Measurements from ENCODE around the gene GDNF.
"Not testable (repeated sequence)": the region's sequence is repeated elsewhere in the genome, so short reads cannot be mapped to it uniquely, and the experiment has no call there.

GDNF gene

GRCh38 chr5:37867654-37868053 lies 27.8 kb upstream of the GDNF start:
- Histone ChIP-seq H3K4me1 (no peaks in the 10 kb centered on the region), H3K4me3 (ENCODE audit: low read depth, low read length) (no peak overlapping the region), H3K9me3 (no peaks in the 10 kb centered on the region), H3K36me3 (no peaks in the 10 kb centered on the region), H3K27me3 (no peaks in the 10 kb centered on the region)
- no peak for DNase-seq
- TF ChIP-seq, protein P1, sequence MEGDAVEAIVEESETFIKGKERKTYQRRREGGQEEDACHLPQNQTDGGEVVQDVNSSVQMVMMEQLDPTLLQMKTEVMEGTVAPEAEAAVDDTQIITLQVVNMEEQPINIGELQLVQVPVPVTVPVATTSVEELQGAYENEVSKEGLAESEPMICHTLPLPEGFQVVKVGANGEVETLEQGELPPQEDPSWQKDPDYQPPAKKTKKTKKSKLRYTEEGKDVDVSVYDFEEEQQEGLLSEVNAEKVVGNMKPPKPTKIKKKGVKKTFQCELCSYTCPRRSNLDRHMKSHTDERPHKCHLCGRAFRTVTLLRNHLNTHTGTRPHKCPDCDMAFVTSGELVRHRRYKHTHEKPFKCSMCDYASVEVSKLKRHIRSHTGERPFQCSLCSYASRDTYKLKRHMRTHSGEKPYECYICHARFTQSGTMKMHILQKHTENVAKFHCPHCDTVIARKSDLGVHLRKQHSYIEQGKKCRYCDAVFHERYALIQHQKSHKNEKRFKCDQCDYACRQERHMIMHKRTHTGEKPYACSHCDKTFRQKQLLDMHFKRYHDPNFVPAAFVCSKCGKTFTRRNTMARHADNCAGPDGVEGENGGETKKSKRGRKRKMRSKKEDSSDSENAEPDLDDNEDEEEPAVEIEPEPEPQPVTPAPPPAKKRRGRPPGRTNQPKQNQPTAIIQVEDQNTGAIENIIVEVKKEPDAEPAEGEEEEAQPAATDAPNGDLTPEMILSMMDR (IDR thresholded peaks at IDR 0.05; ENCODE audit: low read depth, low read length): no peak

GRCh38 chr5:37862907-37863306 lies 23.1 kb upstream of the GDNF start:
- H3K4me1 ChIP-seq; H3K36me3 ChIP-seq; DNase-seq; H3K27me3 ChIP-seq; H3K4me3 ChIP-seq (ENCODE audit: low read depth, low read length); H3K9me3 ChIP-seq: not testable (repeated sequence)

DNA sequence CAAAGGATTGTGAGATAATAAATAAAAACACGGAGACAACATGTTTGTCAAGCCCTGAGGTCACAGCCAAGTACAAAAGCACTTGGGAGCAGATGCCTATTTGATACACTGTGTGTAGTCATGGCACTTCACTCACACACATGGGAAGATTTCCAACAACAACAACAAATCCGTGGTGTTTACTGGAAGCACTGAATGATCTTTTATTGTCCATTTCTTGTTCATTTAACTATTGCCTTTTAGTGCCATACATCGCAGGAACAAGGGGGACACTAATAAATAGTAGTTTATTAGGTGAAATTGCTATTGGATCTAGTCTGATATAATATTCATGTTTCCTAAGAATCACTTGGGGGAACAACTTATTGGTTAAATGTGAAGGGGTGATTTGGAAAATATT lies 20.4 kb upstream of the GDNF start:
- TF ChIP-seq, protein P1 (IDR thresholded peaks at IDR 0.05; ENCODE audit: low read depth, low read length): no peak
- Histone ChIP-seq H3K4me3 (ENCODE audit: low read depth, low read length) (no peak overlapping the region), H3K4me1 (no peaks in the 10 kb centered on the region), H3K27me3 (no peaks in the 10 kb centered on the region), H3K36me3 (no peaks in the 10 kb centered on the region), H3K9me3 (no peaks in the 10 kb centered on the region)
- no peak for DNase-seq

GRCh38 chr5:37859805-37860204 lies 20.0 kb upstream of the GDNF start:
- Histone ChIP-seq H3K4me3 (ENCODE audit: low read depth, low read length) (no peak overlapping the region), H3K4me1 (no peaks in the 10 kb centered on the region), H3K27me3 (no peaks in the 10 kb centered on the region), H3K9me3 (no peaks in the 10 kb centered on the region), H3K36me3 (no peaks in the 10 kb centered on the region)
- TF ChIP-seq, protein P1 (IDR thresholded peaks at IDR 0.05; ENCODE audit: low read depth, low read length): no peak
- no peak for DNase-seq

DNA sequence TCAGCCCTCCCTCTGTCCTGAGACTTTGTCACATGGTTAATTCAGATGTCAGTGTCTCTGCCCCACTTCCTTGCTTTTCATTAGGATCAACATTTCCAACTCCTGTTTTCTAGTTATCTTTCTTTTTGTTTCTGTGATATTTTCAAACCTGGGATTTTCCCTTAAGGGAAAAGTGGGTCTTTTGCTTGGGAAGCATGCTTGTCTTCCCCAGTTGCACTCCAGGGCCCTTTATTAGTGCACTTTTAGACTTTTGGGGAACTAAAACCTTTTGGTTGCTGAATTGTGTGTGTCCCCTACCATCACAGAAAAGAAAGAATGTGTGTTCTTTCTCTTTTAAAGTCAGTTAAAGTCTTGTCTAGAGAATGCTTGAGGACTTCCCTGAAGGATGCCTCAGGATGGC lies 18.4 kb upstream of the GDNF start:
- no peaks in the 10 kb centered on the region for H3K4me1 ChIP-seq
- no peaks in the 10 kb centered on the region for H3K9me3 ChIP-seq
- no peak for DNase-seq
- no peaks in the 10 kb centered on the region for H3K36me3 ChIP-seq
- TF ChIP-seq, protein P1 (IDR thresholded peaks at IDR 0.05; ENCODE audit: low read depth, low read length): no peak
- H3K4me3 ChIP-seq (ENCODE audit: low read depth, low read length): no peak overlapping the region
- no peaks in the 10 kb centered on the region for H3K27me3 ChIP-seq

DNA sequence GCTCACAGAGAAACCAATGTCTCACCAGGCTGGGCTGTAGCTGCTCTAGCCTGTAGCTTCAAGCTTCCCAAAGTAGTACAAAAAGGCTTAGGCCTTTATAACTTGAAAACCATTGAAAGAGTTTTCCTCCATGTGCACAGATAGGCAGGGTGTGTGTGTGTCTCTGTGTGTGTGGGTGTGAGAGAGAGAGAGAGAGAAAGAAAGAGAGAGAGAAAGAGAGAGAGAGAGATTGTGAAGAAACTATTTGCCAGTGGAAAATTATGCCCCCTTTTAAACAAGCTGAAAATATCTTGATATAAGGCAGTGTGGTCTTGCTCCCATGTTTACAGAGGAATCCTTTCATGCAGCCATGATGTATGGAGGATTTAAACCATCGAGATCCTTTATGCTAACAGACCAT lies 17.9 kb upstream of the GDNF start:
- Histone ChIP-seq H3K36me3 (no peaks in the 10 kb centered on the region), H3K27me3 (no peaks in the 10 kb centered on the region), H3K4me3 (ENCODE audit: low read depth, low read length) (no peak overlapping the region), H3K4me1 (no peaks in the 10 kb centered on the region), H3K9me3 (no peaks in the 10 kb centered on the region)
- no peak for DNase-seq
- TF ChIP-seq, protein P1 (IDR thresholded peaks at IDR 0.05; ENCODE audit: low read depth, low read length): no peak

DNA sequence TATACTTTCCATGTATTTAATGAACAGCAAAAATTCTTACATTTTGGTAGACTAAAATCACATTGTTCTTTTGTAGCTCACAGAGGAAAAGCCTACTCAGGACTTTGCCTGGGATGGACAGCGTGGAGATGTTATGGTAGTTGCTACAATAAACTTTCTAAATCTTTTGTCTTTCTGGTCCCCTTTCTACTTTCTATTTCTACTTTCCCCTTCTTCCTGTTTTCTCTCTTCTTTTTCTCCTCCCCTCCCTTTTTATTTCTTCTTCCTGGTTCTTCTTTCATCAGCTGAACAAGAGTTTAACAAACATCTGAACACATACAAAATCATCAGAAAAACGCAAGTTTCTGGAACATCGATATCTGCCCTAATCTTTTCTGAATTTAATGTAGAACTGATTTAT lies 15.6 kb upstream of the GDNF start:
- Histone ChIP-seq H3K27me3 (no peaks in the 10 kb centered on the region), H3K4me1 (no peaks in the 10 kb centered on the region), H3K4me3 (ENCODE audit: low read depth, low read length) (no peak overlapping the region), H3K9me3 (no peaks in the 10 kb centered on the region), H3K36me3 (no peaks in the 10 kb centered on the region)
- TF ChIP-seq, protein P1 (IDR thresholded peaks at IDR 0.05; ENCODE audit: low read depth, low read length): no peak
- no peak for DNase-seq

Measured in BE2C (cell line).